ENCODE results near the gene SEBOX.

DNA sequence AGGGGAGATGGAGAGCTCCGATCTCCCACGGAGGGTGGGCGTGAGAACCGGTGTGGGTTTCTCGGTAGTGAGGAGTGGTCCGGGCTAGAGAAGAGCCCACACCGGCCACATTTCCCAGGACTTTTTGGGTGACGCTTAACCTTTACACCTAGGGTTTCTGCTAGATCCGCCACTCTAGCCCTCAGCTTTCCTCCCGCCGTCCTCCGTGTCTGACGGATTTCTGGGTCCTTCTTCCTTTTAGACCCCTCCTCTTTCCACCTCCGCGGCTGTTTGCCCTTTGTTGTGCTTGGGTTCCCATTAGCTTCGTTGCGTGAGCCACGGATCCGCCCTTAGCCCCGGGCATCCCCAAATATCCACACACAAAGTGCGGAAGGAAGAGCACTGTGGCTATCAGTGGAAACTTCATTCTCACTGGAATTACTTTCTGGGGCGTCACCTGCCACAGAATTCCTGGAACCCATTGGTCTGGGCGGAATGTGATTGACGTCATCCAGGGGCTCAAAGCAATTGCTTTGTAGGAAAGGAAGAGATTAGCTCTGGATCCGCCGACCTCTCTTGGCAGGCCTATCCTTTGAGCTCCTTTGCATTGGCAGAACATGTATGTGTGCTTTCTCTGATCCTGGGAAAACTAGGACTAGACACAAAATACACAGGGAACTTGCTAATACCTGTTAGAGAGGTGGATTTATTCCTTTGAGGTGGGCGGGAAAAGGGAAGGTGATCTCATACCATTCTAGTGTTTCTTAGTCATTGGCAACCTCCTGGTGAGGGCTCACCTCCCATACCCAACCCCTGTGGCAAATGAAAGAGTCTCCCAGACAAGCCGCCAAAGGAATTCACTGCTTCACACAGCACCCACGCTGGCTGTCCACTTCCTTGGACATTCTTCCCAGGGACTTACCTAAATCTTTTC lies 28.8 kb downstream of the SEBOX start:
- TF ChIP-seq, protein P1, sequence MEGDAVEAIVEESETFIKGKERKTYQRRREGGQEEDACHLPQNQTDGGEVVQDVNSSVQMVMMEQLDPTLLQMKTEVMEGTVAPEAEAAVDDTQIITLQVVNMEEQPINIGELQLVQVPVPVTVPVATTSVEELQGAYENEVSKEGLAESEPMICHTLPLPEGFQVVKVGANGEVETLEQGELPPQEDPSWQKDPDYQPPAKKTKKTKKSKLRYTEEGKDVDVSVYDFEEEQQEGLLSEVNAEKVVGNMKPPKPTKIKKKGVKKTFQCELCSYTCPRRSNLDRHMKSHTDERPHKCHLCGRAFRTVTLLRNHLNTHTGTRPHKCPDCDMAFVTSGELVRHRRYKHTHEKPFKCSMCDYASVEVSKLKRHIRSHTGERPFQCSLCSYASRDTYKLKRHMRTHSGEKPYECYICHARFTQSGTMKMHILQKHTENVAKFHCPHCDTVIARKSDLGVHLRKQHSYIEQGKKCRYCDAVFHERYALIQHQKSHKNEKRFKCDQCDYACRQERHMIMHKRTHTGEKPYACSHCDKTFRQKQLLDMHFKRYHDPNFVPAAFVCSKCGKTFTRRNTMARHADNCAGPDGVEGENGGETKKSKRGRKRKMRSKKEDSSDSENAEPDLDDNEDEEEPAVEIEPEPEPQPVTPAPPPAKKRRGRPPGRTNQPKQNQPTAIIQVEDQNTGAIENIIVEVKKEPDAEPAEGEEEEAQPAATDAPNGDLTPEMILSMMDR (IDR thresholded peaks at IDR 0.05; ENCODE audit: low read depth, low read length, poor library complexity, severe bottlenecking): no peak
- no peak for TF ChIP-seq EZH2phosphoT487 (IDR thresholded peaks at IDR 0.05; ENCODE audit: borderline replicate concordance, low read length)

Data from DOHH2 (cell line).